Sigmoid colon (tissue), 4 donors: ENCODE measurements around the gene AHCYL2.

ENCODE experiments used
- CTCF ChIP-seq, 4 experiments: fragments of 450-650 bp in 3 of 4; fragments of 200-600 bp in 1 of 4; IDR thresholded peaks; one replicate each; pipeline ENCODE4 v1.5.1; 2016 to 2019; ENCODE audit warnings: antibody characterized with exemption in 4 of 4, mild to moderate bottlenecking in 3 of 4, moderate library complexity in 2 of 4
- POLR2A ChIP-seq, 2 donors: fragments of 450-650 bp; IDR thresholded peaks; one replicate each; pipeline ENCODE4 v1.6.1; 2016; ENCODE audit warnings: antibody characterized with exemption in 2 of 2, mild to moderate bottlenecking in 2 of 2, moderate library complexity in 2 of 2
- POLR2AphosphoS5 ChIP-seq, 4 donors: sonication (generic); formaldehyde crosslinking; IDR thresholded peaks; one replicate each; pipeline ENCODE4 v1.6.1; 2017; ENCODE audit warnings: antibody characterized with exemption in 4 of 4

- no peak for TF ChIP-seq CTCF (IDR thresholded peaks at IDR 0.05)
- TF ChIP-seq POLR2AphosphoS5 (IDR thresholded peaks at IDR 0.05), result no peak
- TF ChIP-seq POLR2A (IDR thresholded peaks at IDR 0.05), result no peak
Measured at GRCh38 chr7:129199406-129199805, 25.4 kb upstream of the AHCYL2 start.
